ENCODE measurements around the gene ADGRG7.

GRCh38 chr3:100581650-100582049, 27.8 kb upstream of the ADGRG7 start:
- TF ChIP-seq POLR2A (IDR thresholded peaks at IDR 0.05) = no peak
- TF ChIP-seq, protein P1, sequence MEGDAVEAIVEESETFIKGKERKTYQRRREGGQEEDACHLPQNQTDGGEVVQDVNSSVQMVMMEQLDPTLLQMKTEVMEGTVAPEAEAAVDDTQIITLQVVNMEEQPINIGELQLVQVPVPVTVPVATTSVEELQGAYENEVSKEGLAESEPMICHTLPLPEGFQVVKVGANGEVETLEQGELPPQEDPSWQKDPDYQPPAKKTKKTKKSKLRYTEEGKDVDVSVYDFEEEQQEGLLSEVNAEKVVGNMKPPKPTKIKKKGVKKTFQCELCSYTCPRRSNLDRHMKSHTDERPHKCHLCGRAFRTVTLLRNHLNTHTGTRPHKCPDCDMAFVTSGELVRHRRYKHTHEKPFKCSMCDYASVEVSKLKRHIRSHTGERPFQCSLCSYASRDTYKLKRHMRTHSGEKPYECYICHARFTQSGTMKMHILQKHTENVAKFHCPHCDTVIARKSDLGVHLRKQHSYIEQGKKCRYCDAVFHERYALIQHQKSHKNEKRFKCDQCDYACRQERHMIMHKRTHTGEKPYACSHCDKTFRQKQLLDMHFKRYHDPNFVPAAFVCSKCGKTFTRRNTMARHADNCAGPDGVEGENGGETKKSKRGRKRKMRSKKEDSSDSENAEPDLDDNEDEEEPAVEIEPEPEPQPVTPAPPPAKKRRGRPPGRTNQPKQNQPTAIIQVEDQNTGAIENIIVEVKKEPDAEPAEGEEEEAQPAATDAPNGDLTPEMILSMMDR (IDR thresholded peaks at IDR 0.05) = no peak
